Gastrocnemius medialis (tissue), 4 donors: ENCODE results near the gene NUMB. TPM values are rescaled to one million over a fixed set of nuclear protein-coding genes. Genes with fewer than 3 reads are reported as not detected.

Source experiments
- ATAC-seq, 2 donors: fragments of 150-250 bp; one replicate each; pipeline ENCODE4 v1.9.1; 2016
- DNase-seq, 2 donors: peaks; one replicate each; pipeline ENCODE4 v3.0.0-alpha.2; 2019
- H3K27ac ChIP-seq, 4 donors: fragments of 200-600 bp; sonication (generic); 1 replicate in 1 of 4; 2 replicates in 3 of 4; pipeline ENCODE4 v1.5.1; 2016 to 2018; ENCODE audit warnings: mild to moderate bottlenecking in 2 of 4, moderate library complexity in 1 of 4
- H3K27me3 ChIP-seq, 3 donors: fragments of 200-600 bp; sonication (generic) in 2 of 3; 1 replicate in 1 of 3; 2 replicates in 2 of 3; pipeline versions ENCODE4 v1.5.1 to v1.6.0; 2016 to 2019; ENCODE audit warnings: mild to moderate bottlenecking in 1 of 3, moderate library complexity in 1 of 3
- H3K36me3 ChIP-seq, 2 donors: fragments of 200-600 bp; sonication (generic) in 1 of 2; one replicate each; pipeline ENCODE4 v1.5.1; 2017 to 2018
- H3K4me1 ChIP-seq, 2 donors: fragments of 200-600 bp; sonication (generic) in 1 of 2; one replicate each; pipeline ENCODE4 v1.5.1; 2016 to 2017; ENCODE audit warnings: mild to moderate bottlenecking in 2 of 2
- H3K4me3 ChIP-seq, 4 donors: fragments of 200-600 bp; sonication (generic) in 3 of 4; 1 replicate in 1 of 4; 2 replicates in 3 of 4; pipeline ENCODE4 v1.5.1; 2016 to 2019; ENCODE audit warnings: mild to moderate bottlenecking in 2 of 4
- H3K9me3 ChIP-seq, 3 donors: fragments of 200-600 bp; sonication (generic) in 2 of 3; 1 replicate in 1 of 3; 2 replicates in 2 of 3; pipeline ENCODE4 v1.5.1; 2016 to 2019
- CTCF ChIP-seq, 5 experiments: fragments of 450-650 bp in 3 of 5; fragments of 200-600 bp in 2 of 5; sonication (generic) in 2 of 5; IDR thresholded peaks in 4 of 5; conservative IDR thresholded peaks in 1 of 5; 1 replicate in 4 of 5; 2 replicates in 1 of 5; pipeline ENCODE4 v1.5.1; 2016 to 2019; ENCODE audit warnings: antibody characterized with exemption in 5 of 5, mild to moderate bottlenecking in 3 of 5, moderate library complexity in 3 of 5
- POLR2A ChIP-seq, 2 donors: fragments of 450-650 bp; IDR thresholded peaks; one replicate each; pipeline ENCODE4 v1.6.1; 2017; ENCODE audit warnings: antibody characterized with exemption in 2 of 2, mild to moderate bottlenecking in 2 of 2, moderate library complexity in 2 of 2
- in situ Hi-C, 4 donors: fragments of 200-750 bp; cut with MboI; loops; one replicate each; pipeline versions ENCODE4 v1.15.0 to v1.8.0; 2017; ENCODE audit warnings: low sequenced_read_pairs in 4 of 4
- intact Hi-C: fragments of 100-400 bp; cut with DNase I; formaldehyde crosslinking; loops from one replicate; pipeline ENCODE4 v1.15.1; 2023; ENCODE audit warnings: low total_unique reads
- total RNA-seq, 4 donors: library from RNA; depleted of rRNA; stranded (reverse); fragments of >200 nt; gene quantifications; one replicate each; pipeline versions ENCODE4 v1.1.0 to v1.2.3, GENCODE V29; 2016

The NUMB gene
- total RNA-seq, 4 donors from 2014 or later = 14.3 to 29.8 (median 23.6) TPM

- no peaks in the 10 kb centered on the region for H3K27me3 ChIP-seq
- H3K4me3 ChIP-seq = no peak overlapping the region
- TF ChIP-seq POLR2A (IDR thresholded peaks at IDR 0.05) (no peak), CTCF (IDR thresholded peaks at IDR 0.05 in 4 of 5, conservative IDR thresholded peaks at IDR 0.05 in 1 of 5) (no peak)
- intact Hi-C loops (no loop called here), in situ Hi-C loops (loop anchor here in 3 of 4 donors (5.0 to 25.0 kb wide), 3 partner anchors 170 to 305 kb away; no protein-coding TSS in a partner anchor)
- H3K27ac ChIP-seq = no peak overlapping the region
- DNase-seq (no peak), ATAC-seq (no peak)
- H3K9me3 ChIP-seq = no peaks in the 10 kb centered on the region
- H3K36me3 ChIP-seq = no peaks in the 10 kb centered on the region
- H3K4me1 ChIP-seq = peaks cover 0 to 5% of the 10 kb centered on the region in 2 donors
Measured at GRCh38 chr14:73467800-73468199, 9.5 kb upstream of the NUMB start.

DNA sequence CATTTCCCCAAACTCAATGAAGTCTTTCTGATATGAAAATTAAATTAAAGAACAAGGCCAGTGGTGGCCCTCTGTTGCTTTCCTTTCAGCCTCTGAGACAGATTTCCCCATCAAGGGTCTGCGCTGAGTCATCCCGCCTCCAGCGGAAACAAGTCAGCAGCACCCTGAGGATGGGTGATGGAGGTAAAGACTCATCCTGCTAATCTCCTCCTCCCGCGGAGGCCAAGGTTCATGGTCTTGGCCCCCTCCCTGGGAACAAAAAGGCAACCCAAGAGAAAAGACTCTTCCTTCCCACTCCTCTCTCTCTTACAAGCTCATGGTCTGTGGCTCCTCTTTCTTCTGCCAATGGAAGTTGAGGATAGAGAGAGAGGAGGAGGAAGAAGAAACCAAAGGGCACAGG is 9.0 kb upstream of the NUMB start:
- no peak for DNase-seq
- no peak overlapping the region for H3K4me3 ChIP-seq
- in situ Hi-C loops = loop anchor here in 3 of 4 donors (5.0 to 25.0 kb wide), 3 partner anchors 170 to 305 kb away; no protein-coding TSS in a partner anchor
- ATAC-seq = no peak
- peaks cover 0 to 10% of the 10 kb centered on the region in 2 donors for H3K4me1 ChIP-seq
- no peak for TF ChIP-seq POLR2A (IDR thresholded peaks at IDR 0.05)
- no peaks in the 10 kb centered on the region for H3K27me3 ChIP-seq
- H3K36me3 ChIP-seq = no peaks in the 10 kb centered on the region
- intact Hi-C loops = no loop called here
- H3K9me3 ChIP-seq = no peaks in the 10 kb centered on the region
- no peak overlapping the region for H3K27ac ChIP-seq

- Histone ChIP-seq H3K27ac (no peak overlapping the region), H3K4me1 (peaks cover 4 to 15% of the 10 kb centered on the region in 2 donors), H3K9me3 (no peaks in the 10 kb centered on the region), H3K36me3 (no peaks in the 10 kb centered on the region), H3K27me3 (no peaks in the 10 kb centered on the region), H3K4me3 (no peak overlapping the region)
- DNase-seq = no peak
- in situ Hi-C loops = loop anchor here in 3 of 4 donors (5.0 to 25.0 kb wide), 3 partner anchors 170 to 305 kb away; no protein-coding TSS in a partner anchor
- TF ChIP-seq POLR2A (IDR thresholded peaks at IDR 0.05) = no peak
- no peak for TF ChIP-seq CTCF (IDR thresholded peaks at IDR 0.05 in 4 of 5, conservative IDR thresholded peaks at IDR 0.05 in 1 of 5)
- intact Hi-C loops = no loop called here
- ATAC-seq = no peak
Measured at GRCh38 chr14:73466861-73467260, 8.5 kb upstream of the NUMB start.

DNA sequence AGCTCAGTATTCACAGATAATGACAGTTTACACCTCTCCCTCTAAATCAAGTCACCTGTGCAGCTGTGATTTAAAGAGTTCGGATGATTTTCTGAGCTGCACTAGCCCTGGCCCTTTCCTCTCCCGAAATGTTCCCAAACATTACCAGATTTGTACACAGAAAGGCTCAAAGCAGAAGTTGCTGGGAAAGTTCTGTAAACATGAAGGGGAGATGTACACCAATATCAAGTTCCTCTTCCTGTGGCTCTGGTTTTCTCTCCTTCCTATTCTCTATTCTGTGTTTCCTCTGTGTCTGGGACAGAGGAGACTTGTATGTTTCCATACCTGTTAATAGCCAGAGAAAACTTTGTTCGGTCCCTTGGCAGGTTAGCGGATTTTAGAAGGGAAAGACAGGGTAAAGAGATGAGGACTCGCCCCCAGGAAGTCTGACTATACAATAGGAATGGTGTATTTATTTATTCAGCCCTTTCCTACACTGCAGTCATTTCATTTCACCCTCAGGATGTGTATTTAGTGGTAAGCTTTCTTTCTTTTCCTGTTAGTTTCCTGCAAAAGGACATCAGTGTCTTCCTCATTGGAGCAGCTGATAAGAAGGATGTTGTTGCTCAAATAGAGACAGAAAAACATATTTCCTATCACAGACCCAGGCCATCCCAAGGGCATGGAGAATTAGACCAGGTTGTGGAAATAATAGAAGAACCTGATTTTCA is 7.6 kb upstream of the NUMB start:
- Histone ChIP-seq H3K27me3 (no peaks in the 10 kb centered on the region), H3K36me3 (no peaks in the 10 kb centered on the region), H3K9me3 (no peaks in the 10 kb centered on the region), H3K4me1 (peaks cover 11 to 24% of the 10 kb centered on the region in 2 donors), H3K27ac (no peak overlapping the region), H3K4me3 (no peak overlapping the region)
- no peak for ATAC-seq
- in situ Hi-C loops (loop anchor here in 3 of 4 donors (5.0 to 25.0 kb wide), 3 partner anchors 169 to 304 kb away; no protein-coding TSS in a partner anchor), intact Hi-C loops (no loop called here)
- TF ChIP-seq POLR2A (IDR thresholded peaks at IDR 0.05) (no peak), CTCF (IDR thresholded peaks at IDR 0.05 in 4 of 5, conservative IDR thresholded peaks at IDR 0.05 in 1 of 5) (no peak)
- no peak for DNase-seq

- Histone ChIP-seq H3K27me3 (no peaks in the 10 kb centered on the region), H3K36me3 (no peaks in the 10 kb centered on the region), H3K4me1 (peaks cover 21 to 41% of the 10 kb centered on the region in 2 donors), H3K4me3 (no peak overlapping the region), H3K27ac (peak overlapping the region; percentile 11 to 52 (median 40)), H3K9me3 (no peaks in the 10 kb centered on the region)
- TF ChIP-seq POLR2A (IDR thresholded peaks at IDR 0.05) (peak in 1 of 2 donors; percentile 10), CTCF (IDR thresholded peaks at IDR 0.05 in 4 of 5, conservative IDR thresholded peaks at IDR 0.05 in 1 of 5) (no peak)
- DNase-seq (peak; percentile 23 to 52), ATAC-seq (peak; percentile 30 to 42)
- intact Hi-C loops (no loop called here), in situ Hi-C loops (loop anchor here in 2 of 4 donors (10.0 to 25.0 kb wide), 2 partner anchors 289 to 301 kb away; no protein-coding TSS in a partner anchor)
Measured at GRCh38 chr14:73463411-73463810, 5.1 kb upstream of the NUMB start.
